ENCODE data around the gene PIPOX. TPM values are rescaled to one million over a fixed set of nuclear protein-coding genes. Genes with fewer than 3 reads are reported as not detected.

PIPOX gene
- total and polyA plus RNA-seq, 2 of the 13 experiments (the other 11 are each of a cell fraction or from before 2014, with no cell fraction given) = 87.3 to 154 TPM

GRCh38 chr17:29042679-29043538, at the start of gene PIPOX (continued):
- TF ChIP-seq, protein P1, sequence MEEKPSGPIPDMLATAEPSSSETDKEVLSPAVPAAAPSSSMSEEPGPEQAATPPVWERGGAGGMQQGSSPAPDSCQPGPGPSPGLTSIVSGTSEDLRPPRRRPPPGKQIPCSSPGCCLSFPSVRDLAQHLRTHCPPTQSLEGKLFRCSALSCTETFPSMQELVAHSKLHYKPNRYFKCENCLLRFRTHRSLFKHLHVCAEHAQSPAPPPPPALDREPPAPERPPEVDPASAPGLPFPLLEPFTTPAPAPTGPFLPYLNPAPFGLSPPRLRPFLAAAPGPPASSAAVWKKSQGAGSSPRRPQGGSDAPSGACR (CRISPR knock-in tag; IDR thresholded peaks at IDR 0.05) = no peak
- TF ChIP-seq MZF1 (CRISPR knock-in tag; IDR thresholded peaks at IDR 0.05; ENCODE audit: borderline replicate concordance) = no peak
- TF ChIP-seq SNAI1 (CRISPR knock-in tag; IDR thresholded peaks at IDR 0.05; ENCODE audit: borderline replicate concordance) = 0 out of 2 replicates have a peak, but pooled peaks have one; percentile 59
- peak; percentile 49; the same call in 1 of the 2 replicates for TF ChIP-seq ZNF768 (CRISPR knock-in tag; IDR thresholded peaks at IDR 0.05)
- no peak for TF ChIP-seq BRCA1 (CRISPR knock-in tag; IDR thresholded peaks at IDR 0.05)
- TF ChIP-seq KLF12 (CRISPR knock-in tag; IDR thresholded peaks at IDR 0.05; ENCODE audit: borderline replicate concordance) = no peak
- TF ChIP-seq NR3C1 (CRISPR knock-in tag; IDR thresholded peaks at IDR 0.05) = no peak
- TF ChIP-seq, protein P2, sequence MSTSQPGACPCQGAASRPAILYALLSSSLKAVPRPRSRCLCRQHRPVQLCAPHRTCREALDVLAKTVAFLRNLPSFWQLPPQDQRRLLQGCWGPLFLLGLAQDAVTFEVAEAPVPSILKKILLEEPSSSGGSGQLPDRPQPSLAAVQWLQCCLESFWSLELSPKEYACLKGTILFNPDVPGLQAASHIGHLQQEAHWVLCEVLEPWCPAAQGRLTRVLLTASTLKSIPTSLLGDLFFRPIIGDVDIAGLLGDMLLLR (CRISPR knock-in tag; IDR thresholded peaks at IDR 0.05) = no peak
- peak; percentile 24; the same call in 1 of the 2 replicates for TF ChIP-seq HNF1A (IDR thresholded peaks at IDR 0.05; ENCODE audit: low read depth)
- TF ChIP-seq HNF1A (CRISPR knock-in tag; IDR thresholded peaks at IDR 0.05; ENCODE audit: borderline replicate concordance) = no peak
- 0 out of 2 replicates have a peak, but pooled peaks have one; percentile 53 for TF ChIP-seq ZNF232 (CRISPR knock-in tag; IDR thresholded peaks at IDR 0.05; ENCODE audit: borderline replicate concordance)
- no peak for TF ChIP-seq ZFP36L2 (CRISPR knock-in tag; IDR thresholded peaks at IDR 0.05)
- TF ChIP-seq, protein P3, sequence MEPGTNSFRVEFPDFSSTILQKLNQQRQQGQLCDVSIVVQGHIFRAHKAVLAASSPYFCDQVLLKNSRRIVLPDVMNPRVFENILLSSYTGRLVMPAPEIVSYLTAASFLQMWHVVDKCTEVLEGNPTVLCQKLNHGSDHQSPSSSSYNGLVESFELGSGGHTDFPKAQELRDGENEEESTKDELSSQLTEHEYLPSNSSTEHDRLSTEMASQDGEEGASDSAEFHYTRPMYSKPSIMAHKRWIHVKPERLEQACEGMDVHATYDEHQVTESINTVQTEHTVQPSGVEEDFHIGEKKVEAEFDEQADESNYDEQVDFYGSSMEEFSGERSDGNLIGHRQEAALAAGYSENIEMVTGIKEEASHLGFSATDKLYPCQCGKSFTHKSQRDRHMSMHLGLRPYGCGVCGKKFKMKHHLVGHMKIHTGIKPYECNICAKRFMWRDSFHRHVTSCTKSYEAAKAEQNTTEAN (CRISPR knock-in tag; conservative IDR thresholded peaks at IDR 0.05) = 0 out of 2 replicates have a peak, but pooled peaks have one; percentile 25
- no peak for TF ChIP-seq NONO (IDR thresholded peaks at IDR 0.05)
- TF ChIP-seq NONO (CRISPR knock-in tag; conservative IDR thresholded peaks at IDR 0.05) = 0 out of 2 replicates have a peak, but pooled peaks have one; percentile 42
- TF ChIP-seq MED13 (CRISPR knock-in tag; IDR thresholded peaks at IDR 0.05) = peak; percentile 58; the same call in 1 of the 2 replicates
- no peak for TF ChIP-seq ZNF530 (CRISPR knock-in tag; IDR thresholded peaks at IDR 0.05; ENCODE audit: low read depth)
- TF ChIP-seq ZNF263 (CRISPR knock-in tag; IDR thresholded peaks at IDR 0.05) = peak; percentile 56; the same call in 1 of the 2 replicates
- TF ChIP-seq NRL (CRISPR knock-in tag; IDR thresholded peaks at IDR 0.05; ENCODE audit: borderline replicate concordance) = peak; percentile 75; the same call in 1 of the 2 replicates
- TF ChIP-seq, protein P4, sequence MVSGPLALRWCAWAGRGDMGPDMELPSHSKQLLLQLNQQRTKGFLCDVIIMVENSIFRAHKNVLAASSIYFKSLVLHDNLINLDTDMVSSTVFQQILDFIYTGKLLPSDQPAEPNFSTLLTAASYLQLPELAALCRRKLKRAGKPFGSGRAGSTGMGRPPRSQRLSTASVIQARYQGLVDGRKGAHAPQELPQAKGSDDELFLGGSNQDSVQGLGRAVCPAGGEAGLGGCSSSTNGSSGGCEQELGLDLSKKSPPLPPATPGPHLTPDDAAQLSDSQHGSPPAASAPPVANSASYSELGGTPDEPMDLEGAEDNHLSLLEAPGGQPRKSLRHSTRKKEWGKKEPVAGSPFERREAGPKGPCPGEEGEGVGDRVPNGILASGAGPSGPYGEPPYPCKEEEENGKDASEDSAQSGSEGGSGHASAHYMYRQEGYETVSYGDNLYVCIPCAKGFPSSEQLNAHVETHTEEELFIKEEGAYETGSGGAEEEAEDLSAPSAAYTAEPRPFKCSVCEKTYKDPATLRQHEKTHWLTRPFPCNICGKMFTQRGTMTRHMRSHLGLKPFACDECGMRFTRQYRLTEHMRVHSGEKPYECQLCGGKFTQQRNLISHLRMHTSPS (CRISPR knock-in tag; IDR thresholded peaks at IDR 0.05; ENCODE audit: low read depth) = peak; percentile 87
